UCSD-AML1 (cell line): Measurements from ENCODE around the gene S100A2.
"Not testable (repeated sequence)": the region's sequence is repeated elsewhere in the genome, so short reads cannot be mapped to it uniquely, and the experiment has no call there.

Experiments
- DNase-seq: peaks from one replicate; lab custom pipeline; 2025; ENCODE audit not compliant: unreplicated experiment; lab: John Stamatoyannopoulos, UW

Gene S100A2

DNA sequence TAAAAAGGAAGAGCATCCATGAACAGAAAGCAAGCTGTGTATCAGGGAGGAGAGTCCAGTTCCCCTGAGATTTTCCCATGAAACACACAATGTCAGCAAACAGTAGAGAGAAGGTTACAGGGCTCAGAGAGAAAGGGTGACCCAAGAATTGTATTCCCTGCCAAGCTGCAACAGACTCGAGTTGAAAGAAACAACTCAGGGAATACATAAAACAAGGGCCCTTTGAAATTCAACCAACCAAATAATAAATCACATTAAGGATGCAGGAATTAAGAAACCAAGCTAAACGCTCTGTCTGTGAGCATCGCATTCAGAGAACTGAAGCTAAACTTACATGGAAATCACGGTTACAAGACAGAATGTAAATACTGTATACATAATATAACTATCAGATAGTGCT lies 27.1 kb upstream of the S100A2 start:
- DNase-seq = no peak

DNA sequence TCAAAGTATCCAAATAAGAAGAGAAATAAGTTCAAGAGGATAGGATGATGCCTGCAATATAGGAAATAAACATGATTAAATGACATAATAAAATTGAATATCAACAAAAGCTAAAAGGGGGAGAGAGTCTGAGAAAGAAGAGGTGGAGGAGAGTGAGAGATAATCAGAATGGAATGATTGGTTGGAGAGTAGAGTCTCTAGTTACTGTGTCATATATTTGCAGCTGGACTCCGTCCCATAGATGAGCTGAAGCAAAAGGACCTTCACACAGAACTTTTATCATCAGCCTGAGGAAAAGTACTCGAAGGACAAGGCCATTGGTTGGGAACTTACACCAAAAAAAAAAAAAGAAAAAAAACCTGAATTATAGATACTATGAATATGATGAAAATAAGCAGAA lies 22.8 kb upstream of the S100A2 start:
- DNase-seq = no peak

DNA sequence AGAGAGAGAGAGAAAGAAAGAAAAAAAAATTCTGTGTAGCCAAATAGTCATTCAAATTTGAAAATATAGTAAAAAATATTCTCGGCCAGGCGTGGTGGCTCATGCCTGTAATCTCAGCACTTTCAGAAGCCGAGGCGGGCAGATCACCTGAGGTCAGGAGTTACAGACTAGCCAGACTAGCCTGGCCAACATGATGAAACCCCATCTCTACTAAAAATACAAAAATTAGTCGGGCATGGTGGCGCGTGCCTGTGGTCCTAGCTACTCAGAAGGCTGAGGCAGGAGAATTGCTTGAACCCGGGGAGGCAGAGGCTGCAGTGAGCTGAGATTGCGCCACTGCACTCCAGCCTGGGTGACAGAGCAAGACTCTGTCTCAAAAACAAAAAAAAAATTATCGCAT lies 22.4 kb upstream of the S100A2 start:
- DNase-seq = not testable (repeated sequence)

DNA sequence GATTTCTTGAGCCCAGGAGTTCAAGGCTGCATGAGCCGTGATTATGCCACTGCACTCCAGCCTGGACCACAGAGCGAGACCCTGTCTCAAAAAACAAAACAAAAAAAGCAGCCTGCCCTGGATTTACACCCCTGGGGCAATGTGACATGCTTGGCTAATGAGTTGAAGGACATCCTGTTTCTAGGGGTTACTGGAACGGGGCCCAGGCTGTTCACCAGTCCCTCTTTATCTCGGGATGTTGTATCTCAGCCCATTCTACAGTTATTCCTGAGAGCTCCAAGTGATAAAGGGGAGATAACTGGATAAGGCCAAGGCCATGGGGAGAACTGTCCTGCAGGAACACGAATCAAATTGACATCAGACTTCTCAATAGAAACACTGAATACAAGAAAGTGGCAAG lies 21.7 kb upstream of the S100A2 start:
- no peak for DNase-seq

DNA sequence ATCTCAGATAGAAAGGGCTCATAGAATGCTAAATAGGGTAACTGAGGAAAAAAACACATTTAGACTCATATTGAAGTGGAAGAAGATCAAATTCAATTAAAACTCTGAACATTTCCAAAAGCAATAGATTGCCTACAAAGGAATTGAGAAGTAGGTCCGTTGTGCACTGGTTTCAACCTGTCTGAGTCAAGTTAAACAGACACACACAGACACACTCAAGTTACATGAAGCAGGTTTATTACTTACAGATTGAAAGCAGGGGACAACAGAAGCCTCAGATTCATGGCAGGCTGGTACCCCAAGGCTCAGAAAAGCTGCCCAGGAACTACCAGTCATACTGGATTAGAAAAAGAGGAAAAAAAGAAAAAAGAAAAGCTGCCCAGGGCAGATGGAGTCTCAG lies 20.7 kb upstream of the S100A2 start:
- DNase-seq = no peak

DNA sequence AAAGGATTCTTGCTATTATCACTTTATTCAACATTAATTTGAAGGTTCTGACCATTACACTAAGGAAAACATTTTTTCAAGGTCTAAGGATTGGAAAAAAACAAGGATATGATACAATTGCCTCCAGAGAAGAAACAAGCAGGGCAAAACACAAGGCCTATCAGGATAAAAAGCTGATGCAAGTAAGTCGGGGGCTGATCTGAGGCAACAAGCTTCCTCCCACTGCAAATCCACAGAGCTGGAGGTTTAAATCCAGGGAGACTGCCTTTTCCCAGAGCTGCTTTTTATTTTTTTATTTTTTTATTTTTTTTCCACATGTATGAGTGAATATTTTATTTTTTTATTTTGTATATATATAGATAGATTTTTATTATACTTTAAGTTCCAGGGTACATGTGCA lies 19.4 kb upstream of the S100A2 start:
- DNase-seq = no peak

DNA sequence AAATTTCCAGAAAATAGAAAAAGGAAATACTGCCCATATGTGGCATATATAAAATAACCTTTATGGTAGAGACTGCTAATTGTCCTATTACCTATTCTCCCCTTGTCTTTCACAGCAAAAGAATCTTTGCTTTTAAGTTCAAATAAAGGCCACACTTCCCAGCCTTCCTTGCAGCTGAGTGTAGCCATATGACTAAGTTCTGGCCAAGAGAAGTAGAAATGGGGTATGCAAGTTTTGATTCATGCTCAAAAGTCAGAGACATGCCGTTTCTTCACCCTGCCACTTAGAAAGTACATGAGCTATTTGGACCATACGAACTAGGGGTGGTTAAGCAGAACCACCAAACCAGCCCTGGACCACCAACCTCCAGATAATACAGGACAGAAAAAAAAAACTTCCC lies 18.3 kb upstream of the S100A2 start:
- no peak for DNase-seq

DNA sequence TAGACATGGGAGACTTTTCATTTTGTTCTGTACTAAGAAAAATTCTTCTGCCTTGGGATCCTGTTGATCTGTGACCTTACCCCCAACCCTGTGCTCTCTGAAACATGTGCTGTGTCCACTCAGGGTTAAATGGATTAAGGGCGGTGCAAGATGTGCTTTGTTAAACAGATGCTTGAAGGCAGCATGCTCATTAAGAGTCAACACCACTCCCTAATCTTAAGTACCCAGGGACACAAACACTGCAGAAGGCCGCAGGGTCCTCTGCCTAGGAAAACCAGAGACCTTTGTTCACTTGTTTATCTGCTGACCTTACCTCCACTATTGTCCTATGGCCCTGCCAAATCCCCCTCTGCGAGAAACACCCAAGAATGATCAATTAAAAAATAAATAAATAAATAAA lies 17.9 kb upstream of the S100A2 start:
- DNase-seq = not testable (repeated sequence)

DNA sequence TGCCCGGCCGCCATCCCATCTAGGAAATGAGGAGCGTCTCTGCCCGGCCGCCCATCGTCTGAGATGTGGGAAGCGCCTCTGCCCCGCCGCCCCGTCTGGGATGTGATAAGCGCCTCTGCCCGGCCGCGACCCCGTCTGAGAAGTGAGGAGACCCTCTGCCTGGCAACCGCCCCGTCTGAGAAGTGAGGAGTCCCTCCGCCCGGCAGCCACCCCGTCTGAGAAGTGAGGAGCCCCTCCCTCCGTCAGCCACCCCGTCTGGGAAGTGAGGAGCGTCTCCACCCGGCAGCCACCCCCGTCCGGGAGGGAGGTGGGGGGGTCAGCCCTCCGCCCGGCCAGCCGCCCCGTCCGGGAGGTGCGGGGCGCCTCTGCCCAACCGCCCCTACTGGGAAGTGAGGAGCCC lies 17.2 kb upstream of the S100A2 start:
- not testable (repeated sequence) for DNase-seq

DNA sequence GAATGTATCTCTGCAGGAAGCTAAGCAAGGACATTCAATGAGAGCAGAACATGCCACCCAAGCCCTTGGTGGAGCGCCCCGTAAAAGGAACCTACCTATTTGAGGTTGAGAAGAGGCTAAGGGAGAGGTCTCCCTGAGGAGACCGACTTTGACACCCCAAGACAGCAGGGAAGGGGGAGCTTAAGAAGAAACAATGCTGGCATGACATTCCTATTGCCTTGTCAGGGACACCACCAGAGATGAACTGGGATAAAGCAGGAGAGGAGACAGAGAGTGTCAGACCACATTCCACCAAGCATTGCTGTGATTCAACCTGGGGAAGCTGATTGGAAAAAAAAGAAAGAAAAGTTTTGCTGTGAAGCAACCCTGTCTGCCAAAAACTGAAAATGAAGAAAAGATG lies 13.3 kb upstream of the S100A2 start:
- no peak for DNase-seq

DNA sequence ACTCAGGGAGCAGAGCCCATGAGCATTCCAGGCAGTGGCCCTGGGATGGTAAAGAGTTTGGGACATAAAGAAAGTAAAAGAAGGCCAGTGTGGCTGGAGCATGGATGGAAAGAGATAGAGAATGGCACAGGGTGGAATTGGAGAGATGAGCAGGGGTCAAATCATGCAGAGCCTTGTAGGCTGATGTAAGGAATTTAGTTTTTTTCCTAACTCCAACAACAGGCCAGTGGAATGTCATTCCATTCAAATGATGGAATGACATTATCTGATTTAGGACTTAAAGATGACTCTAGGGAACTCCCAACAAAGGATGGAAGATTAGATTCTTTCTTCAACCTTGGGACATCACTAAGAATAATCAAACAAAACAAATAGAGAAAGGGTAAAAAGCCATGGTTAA lies 12.8 kb upstream of the S100A2 start:
- no peak for DNase-seq

DNA sequence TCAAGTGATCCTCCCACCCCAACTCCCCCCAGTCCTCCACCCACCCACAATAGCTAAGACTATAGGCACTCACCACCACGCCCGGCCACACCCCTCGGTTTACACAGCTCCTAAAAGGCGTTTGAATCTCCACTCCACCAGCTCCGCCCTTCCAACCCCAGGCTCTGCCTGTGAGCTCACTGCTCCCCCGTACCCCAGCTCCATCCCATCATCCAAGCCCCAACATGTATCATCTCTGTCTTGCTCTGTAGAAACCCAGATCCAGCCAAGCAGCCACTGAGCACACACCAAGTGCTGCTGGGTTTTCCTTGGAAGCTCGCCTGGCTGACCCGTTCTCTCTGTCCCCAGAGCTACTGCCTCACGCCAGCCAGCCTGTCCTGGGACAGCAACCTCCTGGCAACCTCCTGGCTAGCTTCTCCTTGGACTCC lies 12.0 kb upstream of the S100A2 start:
- no peak for DNase-seq

DNA sequence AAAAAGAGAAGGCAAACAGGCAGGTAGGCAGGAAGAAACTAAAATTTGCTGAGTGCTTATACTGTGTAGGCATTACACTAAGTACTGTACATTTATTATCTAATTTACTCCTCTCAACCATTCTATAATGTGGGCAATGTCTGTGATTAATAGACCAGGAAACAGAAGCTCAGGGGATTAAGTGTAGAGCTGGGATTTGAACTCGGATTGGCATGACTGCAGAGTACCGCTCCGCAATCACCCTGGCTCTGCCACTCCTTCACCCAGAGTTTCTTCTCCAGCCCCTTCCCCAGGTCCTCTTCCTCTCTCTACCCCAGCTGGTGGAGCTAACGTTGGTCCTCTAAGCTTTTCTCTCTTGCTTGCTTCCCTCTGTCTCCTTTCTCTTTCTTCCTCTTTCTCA lies 11.5 kb upstream of the S100A2 start:
- no peak for DNase-seq

DNA sequence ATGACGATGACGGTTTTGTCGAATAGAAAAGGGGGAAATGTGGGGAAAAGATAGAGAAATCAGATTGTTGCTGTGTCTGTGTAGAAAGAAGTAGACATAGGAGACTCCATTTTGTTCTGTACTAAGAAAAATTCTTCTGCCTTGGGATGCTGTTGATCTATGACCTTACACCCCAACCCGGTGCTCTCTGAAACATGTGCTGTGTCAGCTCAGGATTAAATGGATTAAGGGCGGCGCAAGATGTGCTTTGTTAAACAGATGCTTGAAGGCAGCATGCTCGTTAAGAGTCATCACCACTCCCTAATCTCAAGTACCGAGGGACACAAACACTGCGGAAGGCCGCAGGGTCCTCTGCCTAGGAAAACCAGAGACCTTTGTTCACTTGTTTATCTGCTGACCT lies 9.9 kb upstream of the S100A2 start:
- DNase-seq = not testable (repeated sequence)

DNA sequence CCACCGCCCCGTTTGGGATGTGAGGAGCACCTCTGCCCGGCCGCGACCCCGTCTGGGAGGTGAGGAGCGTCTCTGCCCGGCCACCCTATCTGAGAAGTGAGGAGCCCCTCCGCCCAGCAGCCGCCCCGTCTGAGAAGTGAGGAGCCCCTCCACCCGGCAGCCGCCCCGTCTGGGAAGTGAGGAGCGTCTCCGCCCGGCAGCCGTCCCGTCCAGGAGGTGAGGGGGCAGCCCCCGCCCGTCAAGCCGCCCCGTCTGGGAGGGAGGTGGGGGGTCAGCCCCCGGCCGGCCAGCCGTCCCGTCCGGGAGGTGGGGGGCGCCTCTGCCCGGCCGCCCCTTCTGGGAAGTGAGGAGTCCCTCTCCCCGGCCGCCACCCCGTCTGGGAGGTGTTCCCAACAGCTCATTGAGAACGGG lies 9.4 kb upstream of the S100A2 start:
- DNase-seq = not testable (repeated sequence)

DNA sequence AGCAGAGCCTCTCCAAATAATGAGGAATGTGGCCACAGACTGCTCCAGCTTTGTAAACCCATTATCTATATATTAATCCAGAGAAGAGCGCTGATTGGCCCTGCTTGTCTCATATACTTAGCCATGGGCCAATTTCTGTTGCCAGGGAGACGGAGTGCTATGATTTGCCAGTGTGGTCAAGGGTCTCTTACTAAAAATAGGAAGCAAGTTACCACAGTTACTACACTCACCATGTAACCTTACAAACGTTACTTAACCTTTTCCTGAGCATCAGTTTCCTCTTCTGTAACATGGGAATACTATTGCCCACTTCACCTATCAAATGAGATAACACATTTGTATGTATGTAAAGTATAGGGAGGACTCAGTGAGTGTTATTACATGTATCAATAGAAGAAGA lies 7.7 kb upstream of the S100A2 start:
- DNase-seq = no peak

DNA sequence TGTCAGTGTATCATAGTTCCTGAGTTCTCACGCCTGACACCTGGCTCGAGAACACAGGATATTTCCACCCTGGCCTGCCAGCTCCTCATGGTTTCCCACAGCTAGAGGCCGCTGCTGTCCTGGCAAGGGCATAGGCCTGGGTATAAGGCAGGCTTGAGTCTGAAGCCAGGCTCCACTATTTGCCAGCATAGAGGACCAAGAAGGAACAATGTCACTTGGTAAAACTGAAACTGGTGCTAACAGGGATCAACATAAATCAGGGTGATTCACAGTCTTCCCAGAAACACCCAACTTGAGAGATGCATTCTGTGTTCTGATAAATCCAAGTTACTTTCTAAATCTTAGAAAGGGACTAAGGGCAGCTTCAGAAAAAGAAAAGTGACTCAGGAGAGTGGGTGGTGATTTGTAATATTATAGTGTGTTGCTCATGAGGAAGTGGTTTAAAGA lies 6.9 kb upstream of the S100A2 start:
- peak; percentile 73 for DNase-seq

DNA sequence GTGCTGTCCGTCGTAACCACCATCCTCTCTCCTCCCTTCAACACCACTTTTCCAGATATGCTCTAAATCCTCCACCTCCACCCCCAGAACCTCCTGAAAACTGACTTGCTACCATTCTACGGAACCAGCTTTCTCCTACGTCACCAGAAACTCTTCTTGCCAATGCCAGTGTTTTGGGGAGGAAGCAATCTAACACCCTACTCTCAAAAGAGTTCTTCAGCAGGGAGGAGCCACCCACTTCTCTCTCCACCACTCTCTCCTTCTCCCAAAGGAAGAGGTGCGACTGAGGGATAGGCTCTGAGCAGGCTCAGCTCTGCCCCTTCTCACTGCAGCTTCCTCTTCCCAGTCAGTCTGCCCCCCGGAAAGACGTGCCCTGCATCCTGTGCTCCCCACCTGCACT lies 6.1 kb upstream of the S100A2 start:
- DNase-seq = no peak

DNA sequence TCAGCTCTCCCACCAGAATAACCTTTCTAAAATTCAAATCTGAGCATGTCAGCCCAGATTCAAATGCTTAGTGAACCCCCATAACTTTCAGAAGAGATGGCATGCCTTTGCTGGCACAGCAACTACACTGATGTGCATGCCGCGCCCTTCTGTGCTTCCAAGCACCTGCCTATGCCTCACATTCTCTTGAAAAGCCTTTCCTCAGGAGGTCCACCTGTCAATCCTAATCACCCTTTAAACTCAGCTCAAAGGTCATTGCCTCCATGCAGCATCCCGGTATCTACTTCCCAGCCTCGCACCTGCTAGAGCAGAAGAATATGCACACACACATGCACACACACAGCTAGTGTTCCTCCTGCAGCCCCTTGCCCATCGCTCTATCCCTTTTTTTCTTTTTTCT lies 5.2 kb upstream of the S100A2 start:
- DNase-seq = no peak

DNA sequence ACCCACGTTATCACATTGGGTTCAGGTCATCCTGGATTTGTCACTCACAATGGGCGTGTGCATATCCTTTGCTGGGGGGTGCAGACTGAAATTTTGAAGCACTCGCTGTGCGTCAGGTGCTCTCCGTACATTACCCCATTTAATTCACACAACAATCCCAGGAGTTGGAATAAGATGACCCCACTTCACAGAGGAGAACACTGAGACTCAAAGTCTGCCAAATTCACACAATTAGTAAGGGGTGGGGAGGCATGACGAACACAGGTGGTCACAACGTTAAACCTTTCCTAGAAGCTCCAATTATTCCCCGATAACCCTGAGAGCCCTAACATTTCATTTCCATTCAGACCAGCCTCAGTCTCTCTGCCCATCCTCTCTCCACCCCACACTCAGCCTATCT lies 3.8 kb upstream of the S100A2 start:
- DNase-seq = no peak

DNA sequence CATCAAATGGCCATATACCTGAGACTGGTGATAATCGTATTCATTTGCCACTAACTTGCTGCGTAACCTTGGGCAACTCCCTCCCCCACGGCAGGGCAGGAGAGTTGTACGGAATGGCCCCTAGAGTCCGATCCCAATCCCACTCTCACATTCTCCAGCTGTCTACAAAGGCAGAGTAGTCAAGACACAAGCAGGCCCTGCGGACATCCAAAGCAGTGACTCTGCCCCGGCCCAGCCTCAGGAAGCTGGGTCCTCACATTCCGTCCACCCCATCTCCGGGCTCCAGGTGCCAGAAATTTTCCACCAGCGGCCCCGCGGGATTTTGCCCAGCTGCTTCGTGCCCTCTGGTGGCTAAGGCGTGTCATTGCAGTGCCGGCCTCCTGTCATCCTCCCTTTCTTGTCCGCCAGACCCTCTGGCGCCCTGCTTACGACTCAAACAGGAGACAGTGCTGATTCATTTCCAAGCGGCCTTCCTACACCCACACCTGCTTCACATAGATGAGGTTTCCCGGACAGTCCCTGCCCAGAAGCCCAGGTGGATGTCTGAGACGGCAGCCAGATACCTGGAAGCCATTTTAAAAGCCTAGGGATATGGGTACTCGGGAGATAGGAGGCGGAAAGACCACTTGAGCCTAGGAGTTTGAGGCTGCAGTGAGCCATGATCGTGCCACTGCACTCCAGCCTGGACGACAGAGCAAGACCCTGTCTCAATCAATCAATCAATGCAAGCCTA lies 2.9 kb upstream of the S100A2 start:
- DNase-seq = peak; percentile 79

DNA sequence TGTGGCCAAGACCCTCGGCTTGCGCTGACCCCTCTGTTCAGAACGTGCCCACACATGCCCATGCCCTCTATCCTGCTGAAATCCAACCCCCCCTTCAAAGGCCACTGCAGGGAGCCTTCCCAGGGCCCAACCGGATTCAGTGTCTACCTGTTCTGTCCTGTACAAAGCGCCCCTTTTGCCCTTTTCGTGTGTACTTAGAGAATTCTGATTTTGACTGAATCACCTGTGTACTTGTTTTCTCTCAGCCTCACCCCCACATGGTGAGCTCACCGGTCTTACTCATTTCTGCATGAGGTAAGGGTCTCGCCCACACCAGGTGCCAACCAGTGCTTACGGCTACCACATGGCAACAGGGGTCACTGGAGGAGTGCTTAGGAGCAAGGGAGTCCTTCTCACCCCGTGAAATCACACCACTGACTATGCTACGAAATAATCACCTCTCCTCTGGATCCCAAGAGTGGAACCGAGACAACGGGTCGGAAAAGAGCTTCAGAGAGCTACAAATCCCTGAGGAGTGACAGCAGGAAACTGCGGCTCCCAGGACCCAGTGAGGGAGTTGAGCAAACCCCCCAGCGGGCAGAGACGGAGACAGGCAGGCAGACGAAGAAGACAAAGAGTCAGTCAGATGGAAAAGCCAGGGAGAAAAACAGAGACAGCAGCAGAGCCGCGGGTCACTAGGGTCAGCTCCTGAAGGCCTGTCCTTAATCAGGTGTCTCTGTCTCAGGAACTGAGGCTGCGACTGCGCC lies 2.1 kb upstream of the S100A2 start:
- DNase-seq = no peak
